ENCODE data around the gene UBE2U.

The UBE2U gene

DNA sequence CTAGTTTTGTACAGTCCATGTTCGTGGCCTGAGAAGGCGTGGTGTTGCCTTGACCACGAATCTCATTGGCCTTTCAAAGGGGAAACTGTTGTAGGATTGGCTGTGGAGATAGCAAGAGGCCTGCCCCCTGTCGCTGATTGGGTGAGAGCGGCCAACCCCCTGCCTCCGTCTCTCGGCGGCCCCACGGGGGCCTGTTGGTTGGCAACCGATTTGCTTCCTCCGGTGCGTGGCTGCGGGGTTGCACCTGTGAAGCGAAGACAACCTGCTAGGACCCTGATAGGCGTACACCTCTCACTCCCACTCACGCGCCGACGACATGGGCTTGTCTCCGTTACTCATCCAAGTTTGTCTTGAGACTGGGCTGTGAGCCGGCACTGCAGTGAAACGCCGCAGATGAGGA lies at the start of gene UBE2U:
UBE2U (plus strand) TSS at position 204 of the 400 bp plus-strand sequence. CDS start 428 bp downstream, outside the sequence.
- Mint-ChIP-seq H3K4me3 (no peak within 1 kb of the TSS), H3K27ac (no peak within 1 kb of the TSS), H3K36me3 (no peaks in the 10 kb centered on the region), H3K9me3 (peaks cover 7% of the 10 kb centered on the region), H3K4me1 (no peaks in the 10 kb centered on the region)
- DNase-seq (ENCODE audit: low spot score in 2 of 2) (no peak), ATAC-seq (no peak)

DNA sequence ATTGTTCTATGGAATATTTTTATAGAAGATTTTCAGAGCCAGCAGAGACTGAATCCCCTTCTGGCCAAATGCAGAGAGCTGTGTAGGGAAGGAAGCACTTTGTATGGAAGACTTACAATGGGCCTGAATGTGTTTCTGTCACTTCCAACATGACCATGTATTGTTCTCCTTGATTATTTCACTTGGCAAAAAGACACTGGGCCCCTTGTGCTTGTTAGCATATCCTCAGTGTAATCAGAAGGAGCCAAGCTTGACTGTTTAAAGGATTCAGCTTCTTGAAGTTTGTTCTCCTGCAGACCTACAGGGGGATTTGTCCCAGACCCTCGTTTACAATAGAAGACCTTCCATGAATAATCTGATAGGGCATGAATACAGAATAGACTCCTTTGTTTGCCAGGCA lies 48.1 kb upstream of the UBE2U start:
- no peak for DNase-seq (ENCODE audit: low spot score in 2 of 2)
- Mint-ChIP-seq H3K27ac (no peak overlapping the region), H3K9me3 (no peaks in the 10 kb centered on the region), H3K4me1 (no peaks in the 10 kb centered on the region), H3K36me3 (no peaks in the 10 kb centered on the region), H3K4me3 (no peak overlapping the region)
- ATAC-seq: no peak

DNA sequence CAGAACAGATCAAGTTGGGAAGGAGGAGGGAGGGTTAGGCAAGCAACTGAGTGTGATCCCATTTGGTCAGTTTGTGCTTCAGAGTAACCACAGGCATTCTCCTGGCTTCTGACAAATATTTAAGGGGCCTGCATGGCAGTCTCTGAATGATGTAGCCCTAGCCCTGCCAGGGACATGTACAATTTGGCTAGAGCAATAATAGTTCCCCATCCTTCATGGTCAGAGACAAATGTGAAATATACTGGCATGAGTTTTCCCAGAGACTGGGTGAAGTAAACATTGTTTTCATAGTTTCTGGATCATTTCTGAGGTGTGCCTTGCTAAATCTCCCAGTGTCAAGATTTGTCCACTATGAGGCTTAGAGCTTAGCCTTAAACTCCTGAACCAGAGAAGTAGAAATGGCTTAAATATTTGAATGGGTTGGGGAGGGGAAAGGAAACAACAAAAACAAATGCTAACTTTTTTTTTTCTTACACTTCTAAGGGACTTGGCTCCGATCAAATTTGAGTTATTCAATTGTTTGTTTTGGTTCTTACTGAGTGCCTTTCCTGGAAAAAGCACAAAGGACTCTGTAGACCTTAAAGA lies 42.0 kb upstream of the UBE2U start:
- ATAC-seq (no peak), DNase-seq (ENCODE audit: low spot score in 2 of 2) (no peak)

DNA sequence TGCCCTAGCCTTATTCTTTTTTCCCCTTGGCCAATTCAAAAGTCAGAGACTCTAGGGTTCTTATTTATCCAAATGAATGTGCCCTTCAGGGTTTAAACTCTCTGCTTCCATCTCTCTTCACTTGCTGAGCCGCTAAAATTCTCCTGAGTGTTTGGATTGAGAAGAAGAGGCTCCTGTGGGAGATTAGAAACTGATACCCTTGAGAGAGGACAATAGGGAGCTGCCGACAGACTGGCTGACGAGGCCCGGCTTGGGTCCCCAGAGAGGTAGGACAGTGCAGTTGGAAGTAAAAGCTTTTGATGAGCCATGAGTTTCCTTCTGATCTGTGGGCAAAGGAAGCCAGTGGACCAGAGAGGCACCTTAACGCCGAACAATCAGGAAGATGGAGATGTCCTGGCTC lies 41.3 kb upstream of the UBE2U start:
- Mint-ChIP-seq H3K4me3 (no peak overlapping the region), H3K4me1 (no peaks in the 10 kb centered on the region), H3K27ac (no peak overlapping the region), H3K9me3 (no peaks in the 10 kb centered on the region), H3K36me3 (no peaks in the 10 kb centered on the region)
- DNase-seq (ENCODE audit: low spot score in 2 of 2) (no peak), ATAC-seq (no peak)

More for the DNA sequence above, 42.0 kb upstream of the UBE2U start:
- no peaks in the 10 kb centered on the region for H3K36me3 Mint-ChIP-seq
- no peak overlapping the region for H3K27ac Mint-ChIP-seq
- H3K4me1 Mint-ChIP-seq: no peaks in the 10 kb centered on the region
- no peak overlapping the region for H3K4me3 Mint-ChIP-seq
- no peaks in the 10 kb centered on the region for H3K9me3 Mint-ChIP-seq

DNA sequence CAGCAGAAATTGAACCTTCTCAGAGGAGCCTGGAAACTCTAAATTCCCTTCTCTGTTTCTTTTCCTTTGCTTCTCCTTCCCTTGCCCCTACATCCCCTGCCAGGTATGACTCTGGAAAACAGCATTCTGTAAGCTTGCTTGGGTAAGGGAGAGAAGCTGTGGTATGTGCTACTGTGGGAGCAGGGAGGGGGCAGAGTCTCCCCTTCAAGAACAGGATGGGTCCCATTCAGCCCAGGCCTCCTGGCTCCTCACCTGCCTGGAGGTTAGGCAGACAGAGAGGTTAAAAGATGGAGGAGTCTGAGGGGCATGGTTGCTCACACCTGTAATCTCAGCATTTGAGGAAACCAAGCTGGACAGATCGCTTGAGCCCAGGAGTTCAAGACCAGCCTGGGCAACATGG lies 40.6 kb upstream of the UBE2U start:
- Mint-ChIP-seq H3K9me3 (no peaks in the 10 kb centered on the region), H3K27ac (no peak overlapping the region), H3K4me3 (no peak overlapping the region), H3K4me1 (no peaks in the 10 kb centered on the region), H3K36me3 (no peaks in the 10 kb centered on the region)
- no peak for ATAC-seq
- no peak for DNase-seq (ENCODE audit: low spot score in 2 of 2)

GRCh38 chr1:64163431-64163830 lies 40.0 kb upstream of the UBE2U start:
- ATAC-seq: no peak
- Mint-ChIP-seq H3K9me3 (no peaks in the 10 kb centered on the region), H3K27ac (no peak overlapping the region), H3K36me3 (no peaks in the 10 kb centered on the region), H3K4me1 (no peaks in the 10 kb centered on the region), H3K4me3 (no peak overlapping the region)
- DNase-seq (ENCODE audit: low spot score in 2 of 2): no peak

- Mint-ChIP-seq H3K4me3 (no peak overlapping the region), H3K9me3 (no peaks in the 10 kb centered on the region), H3K4me1 (no peaks in the 10 kb centered on the region), H3K27ac (no peak overlapping the region), H3K36me3 (no peaks in the 10 kb centered on the region)
- no peak for DNase-seq (ENCODE audit: low spot score in 2 of 2)
- ATAC-seq: no peak
Observed at GRCh38 chr1:64163970-64164369, 39.5 kb upstream of the UBE2U start.

DNA sequence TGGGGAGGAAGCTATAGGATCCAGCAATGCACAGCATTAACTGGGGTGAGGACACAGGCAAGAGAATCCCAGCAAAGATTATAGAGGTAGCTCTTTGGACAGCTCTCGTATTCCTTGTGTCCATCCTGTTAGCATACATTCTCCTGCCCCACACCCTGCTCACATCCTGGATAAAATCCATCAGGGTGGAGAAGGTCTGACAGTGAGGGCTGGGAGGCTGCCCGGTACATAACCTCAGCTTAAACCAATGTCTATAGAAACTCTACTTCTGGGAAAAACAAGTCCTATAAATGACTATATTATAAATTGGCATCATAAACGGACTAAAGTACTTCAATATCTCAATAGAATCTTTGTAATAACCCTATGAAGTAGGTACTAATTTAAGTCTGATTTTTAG lies 36.8 kb upstream of the UBE2U start:
- no peak for DNase-seq (ENCODE audit: low spot score in 2 of 2)
- Mint-ChIP-seq H3K4me1 (no peaks in the 10 kb centered on the region), H3K27ac (no peak overlapping the region), H3K9me3 (no peaks in the 10 kb centered on the region), H3K36me3 (no peaks in the 10 kb centered on the region), H3K4me3 (no peak overlapping the region)
- no peak for ATAC-seq

DNA sequence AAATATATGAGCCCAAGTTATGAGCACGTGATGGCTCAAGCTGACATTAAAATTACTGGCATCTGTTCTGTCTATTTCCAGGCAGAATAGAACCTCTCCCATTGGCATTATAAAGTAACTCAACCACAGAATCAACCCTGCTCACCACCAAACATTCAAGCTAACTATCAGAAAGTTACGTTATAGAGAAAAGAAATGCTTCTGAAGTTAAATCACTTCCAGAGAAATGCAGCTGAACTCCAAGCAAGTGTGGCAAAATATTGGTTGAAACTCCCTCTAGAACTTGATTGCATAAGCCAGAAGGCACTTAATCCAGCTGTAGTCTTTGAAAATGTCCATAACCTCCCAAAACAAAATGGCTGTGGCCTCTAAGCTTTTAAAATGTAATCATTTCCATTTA lies 36.2 kb upstream of the UBE2U start:
- Mint-ChIP-seq H3K4me1 (no peaks in the 10 kb centered on the region), H3K4me3 (no peak overlapping the region), H3K9me3 (no peaks in the 10 kb centered on the region), H3K27ac (no peak overlapping the region), H3K36me3 (no peaks in the 10 kb centered on the region)
- no peak for ATAC-seq
- DNase-seq (ENCODE audit: low spot score in 2 of 2): no peak

GRCh38 chr1:64171246-64171645 lies 32.2 kb upstream of the UBE2U start:
- DNase-seq (ENCODE audit: low spot score in 2 of 2): no peak
- Mint-ChIP-seq H3K4me1 (no peaks in the 10 kb centered on the region), H3K36me3 (no peaks in the 10 kb centered on the region), H3K4me3 (no peak overlapping the region), H3K27ac (no peak overlapping the region), H3K9me3 (no peaks in the 10 kb centered on the region)
- ATAC-seq: no peak

DNA sequence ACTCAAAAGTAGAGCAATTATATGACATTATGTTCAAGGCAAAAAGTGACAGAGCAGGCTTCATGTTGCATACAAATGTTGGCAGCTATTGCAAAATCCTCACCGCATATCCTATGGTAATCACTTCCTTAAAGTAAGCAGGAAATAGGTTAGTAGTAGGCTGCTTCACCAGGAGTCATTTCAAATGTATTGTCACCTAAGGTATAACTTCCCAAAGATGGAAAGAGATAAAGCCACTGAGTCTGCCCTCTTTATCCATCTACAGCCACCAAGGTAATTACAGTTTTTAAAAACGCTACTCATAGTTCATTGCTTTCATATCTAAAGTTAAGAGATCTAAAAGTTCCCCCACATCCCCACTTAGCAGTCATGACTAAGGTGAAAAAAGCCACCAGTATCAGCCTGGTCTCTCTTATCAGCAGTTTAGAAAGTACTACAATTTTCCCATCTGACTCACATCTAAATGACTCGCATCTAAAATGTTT lies 31.6 kb upstream of the UBE2U start:
- no peaks in the 10 kb centered on the region for H3K36me3 Mint-ChIP-seq
- no peak overlapping the region for H3K4me3 Mint-ChIP-seq
- H3K27ac Mint-ChIP-seq: no peak overlapping the region
- no peaks in the 10 kb centered on the region for H3K9me3 Mint-ChIP-seq
- ATAC-seq: peak; percentile 58
- no peak for DNase-seq (ENCODE audit: low spot score in 2 of 2)
- no peaks in the 10 kb centered on the region for H3K4me1 Mint-ChIP-seq

DNA sequence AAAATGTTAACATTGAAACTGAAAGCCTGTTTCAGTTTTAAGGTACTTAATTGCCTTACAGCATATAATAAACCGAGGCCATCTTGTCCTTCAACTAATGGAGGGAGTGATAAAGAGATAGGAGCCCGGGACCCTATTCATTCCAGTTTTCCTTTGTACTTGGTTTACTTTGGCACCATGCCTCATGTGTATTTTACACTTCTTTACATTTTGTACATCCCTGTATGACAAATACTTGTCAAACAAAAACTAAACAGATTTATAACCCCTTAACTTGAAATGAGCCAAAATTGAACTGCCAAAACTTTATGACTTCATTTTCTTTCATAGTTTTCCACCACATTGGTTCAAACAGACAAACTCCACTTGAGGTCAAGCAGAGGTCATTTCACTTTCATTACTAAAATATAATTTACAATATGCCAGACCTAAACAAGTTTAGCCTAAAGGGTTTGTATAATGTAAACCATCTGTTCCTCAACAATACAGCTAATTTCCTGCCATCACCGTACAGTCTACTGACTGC lies 30.9 kb upstream of the UBE2U start:
- Mint-ChIP-seq H3K9me3 (no peaks in the 10 kb centered on the region), H3K4me3 (no peak overlapping the region), H3K36me3 (no peaks in the 10 kb centered on the region), H3K4me1 (no peaks in the 10 kb centered on the region), H3K27ac (no peak overlapping the region)
- ATAC-seq (no peak), DNase-seq (ENCODE audit: low spot score in 2 of 2) (no peak)

GRCh38 chr1:64173336-64173940 lies 30.0 kb upstream of the UBE2U start:
- Mint-ChIP-seq H3K9me3 (no peaks in the 10 kb centered on the region), H3K4me3 (no peak overlapping the region), H3K4me1 (no peaks in the 10 kb centered on the region), H3K36me3 (no peaks in the 10 kb centered on the region), H3K27ac (no peak overlapping the region)
- no peak for DNase-seq (ENCODE audit: low spot score in 2 of 2)
- no peak for ATAC-seq

GRCh38 chr1:64175639-64176038 lies 27.8 kb upstream of the UBE2U start:
- DNase-seq (ENCODE audit: low spot score in 2 of 2) (no peak), ATAC-seq (no peak)
- no peak overlapping the region for H3K4me3 Mint-ChIP-seq
- no peak overlapping the region for H3K27ac Mint-ChIP-seq
- H3K9me3 Mint-ChIP-seq: no peaks in the 10 kb centered on the region
- no peaks in the 10 kb centered on the region for H3K36me3 Mint-ChIP-seq
- H3K4me1 Mint-ChIP-seq: no peaks in the 10 kb centered on the region

- ATAC-seq (no peak), DNase-seq (ENCODE audit: low spot score in 2 of 2) (no peak)
- Mint-ChIP-seq H3K27ac (peak overlapping the region; percentile 15), H3K36me3 (no peaks in the 10 kb centered on the region), H3K9me3 (no peaks in the 10 kb centered on the region), H3K4me3 (no peak overlapping the region), H3K4me1 (no peaks in the 10 kb centered on the region)
Observed at GRCh38 chr1:64176659-64177058, 26.8 kb upstream of the UBE2U start.

GRCh38 chr1:64179588-64179987 lies 23.8 kb upstream of the UBE2U start:
- no peaks in the 10 kb centered on the region for H3K36me3 Mint-ChIP-seq
- H3K4me1 Mint-ChIP-seq: no peaks in the 10 kb centered on the region
- no peak for ATAC-seq
- no peak overlapping the region for H3K4me3 Mint-ChIP-seq
- no peaks in the 10 kb centered on the region for H3K9me3 Mint-ChIP-seq
- H3K27ac Mint-ChIP-seq: no peak overlapping the region
- no peak for DNase-seq (ENCODE audit: low spot score in 2 of 2)

Measured in stimulated activated effector memory CD8-positive, alpha-beta T cell treated with anti-CD3 and anti-CD28 coated beads, Interleukin-12 subunit alpha, Interleukin-12 subunit beta, amount 100 ng/mL, for 72 hours (primary cell).